Activated CD8-positive, alpha-beta memory T cell treated with anti-CD3 and anti-CD28 coated beads, Interleukin-2, amount 50 U/mL, for 24 hours (primary cell): ENCODE data around the gene ALK.

Experiments used
- DNase-seq: peaks from one replicate; pipeline ENCODE4 v3.0.0-alpha.2; 2020; ENCODE audit errors: extremely low read depth

Gene ALK

GRCh38 chr2:29196792-29197788 is 724.3 kb downstream of the ALK start:
- DNase-seq, result peak; percentile 39

GRCh38 chr2:29195796-29196195 is 725.6 kb downstream of the ALK start:
- DNase-seq, result no peak

- no peak for DNase-seq
Observed at GRCh38 chr2:29193681-29194080, 727.7 kb downstream of the ALK start.

- DNase-seq, result no peak
Observed at GRCh38 chr2:29193111-29193510, 728.3 kb downstream of the ALK start.

- no peak for DNase-seq
Observed at GRCh38 chr2:29192526-29192925, 728.9 kb downstream of the ALK start.

- no peak for DNase-seq
Observed at GRCh38 chr2:29191817-29192216, 729.6 kb downstream of the ALK start.

GRCh38 chr2:29189052-29189451 is 732.3 kb downstream of the ALK start:
- DNase-seq, result no peak

- no peak for DNase-seq
Observed at GRCh38 chr2:29187926-29188325, 733.5 kb downstream of the ALK start.

- no peak for DNase-seq
Observed at GRCh38 chr2:29186817-29187216, 734.6 kb downstream of the ALK start.

- DNase-seq, result no peak
Observed at GRCh38 chr2:29184531-29184930, 736.9 kb downstream of the ALK start.

GRCh38 chr2:29182920-29183319 is 738.5 kb downstream of the ALK start:
- no peak for DNase-seq

GRCh38 chr2:29182334-29182733 is 739.1 kb downstream of the ALK start:
- no peak for DNase-seq

GRCh38 chr2:29175338-29175737 is 746.0 kb downstream of the ALK start:
- DNase-seq, result no peak

GRCh38 chr2:29174937-29175336 is 746.4 kb downstream of the ALK start:
- no peak for DNase-seq

GRCh38 chr2:29166242-29167039 is 754.9 kb downstream of the ALK start:
- DNase-seq, result no peak

GRCh38 chr2:29165362-29166241 is 755.8 kb downstream of the ALK start:
- no peak for DNase-seq

GRCh38 chr2:29164091-29164846 is 757.1 kb downstream of the ALK start:
- DNase-seq, result no peak

- no peak for DNase-seq
Observed at GRCh38 chr2:29162204-29162928, 759.0 kb downstream of the ALK start.

- no peak for DNase-seq
Observed at GRCh38 chr2:29160184-29160583, 761.2 kb downstream of the ALK start.

GRCh38 chr2:29159125-29159524 is 762.3 kb downstream of the ALK start:
- no peak for DNase-seq
